Mesendoderm (in vitro differentiated cells): Measurements from ENCODE around the gene VIPAS39. TPM values are rescaled to one million over a fixed set of nuclear protein-coding genes. Genes with fewer than 3 reads are reported as not detected.

Source experiments
- DNase-seq: peaks from one replicate; pipeline ENCODE4 v3.0.0; 2013
- H2AK5ac ChIP-seq: 2 replicates; pipeline ENCODE4 v1.6.1; 2013; ENCODE audit warnings: low read length, inconsistent platforms
- H2BK120ac ChIP-seq: 2 replicates; pipeline ENCODE4 v1.6.1; 2013; ENCODE audit warnings: low read depth, mild to moderate bottlenecking, low read length, moderate library complexity, mixed read lengths
- H2BK15ac ChIP-seq: replicated peaks from 2 replicates; pipeline ENCODE4 v1.6.1; 2013; ENCODE audit warnings: low read depth, mild to moderate bottlenecking, moderate library complexity
- H2BK5ac ChIP-seq: 2 replicates; pipeline ENCODE4 v1.6.1; 2013; ENCODE audit warnings: low read length, inconsistent platforms
- H3K18ac ChIP-seq: 2 replicates; pipeline ENCODE4 v1.6.1; 2013; ENCODE audit warnings: mild to moderate bottlenecking, low read length, mixed read lengths
- H3K23ac ChIP-seq: one replicate; pipeline ENCODE4 v1.6.1; 2013; ENCODE audit warnings: low read length
- H3K27ac ChIP-seq: 2 replicates; pipeline ENCODE4 v1.5.1; 2013; ENCODE audit warnings: low read depth, mild to moderate bottlenecking, inconsistent platforms, low read length, moderate library complexity
- H3K27me3 ChIP-seq: 2 replicates; pipeline ENCODE4 v1.6.1; 2013; ENCODE audit warnings: low read length, control low read depth, mild to moderate bottlenecking, inconsistent platforms; ENCODE audit not compliant: insufficient read depth, poor library complexity
- H3K36me3 ChIP-seq: 2 replicates; pipeline ENCODE4 v1.6.1; 2013; ENCODE audit warnings: low read length, inconsistent platforms; ENCODE audit not compliant: control insufficient read depth, insufficient read depth
- H3K4ac ChIP-seq: one replicate; pipeline ENCODE4 v1.6.1; 2013; ENCODE audit warnings: low read depth, mild to moderate bottlenecking, low read length, moderate library complexity
- H3K4me1 ChIP-seq: 2 replicates; pipeline ENCODE4 v1.6.1; 2013; ENCODE audit warnings: low read depth, low read length, inconsistent platforms; ENCODE audit not compliant: control insufficient read depth
- H3K4me2 ChIP-seq: 2 replicates; pipeline ENCODE4 v1.6.1; 2013; ENCODE audit warnings: low read length
- H3K4me3 ChIP-seq: 2 replicates; pipeline ENCODE4 v1.5.1; 2013; ENCODE audit warnings: mild to moderate bottlenecking, low read length
- H3K56ac ChIP-seq: one replicate; pipeline ENCODE4 v1.6.1; 2013; ENCODE audit warnings: low read length
- H3K79me1 ChIP-seq: 2 replicates; pipeline ENCODE4 v1.6.1; 2013; ENCODE audit warnings: low read length, inconsistent platforms
- H3K79me2 ChIP-seq: 2 replicates; pipeline ENCODE4 v1.6.1; 2013; ENCODE audit warnings: mild to moderate bottlenecking, low read length; ENCODE audit not compliant: control insufficient read depth, insufficient read depth
- H3K9ac ChIP-seq: 2 replicates; pipeline ENCODE4 v1.6.1; 2013; ENCODE audit warnings: low read length, inconsistent platforms
- H4K5ac ChIP-seq: one replicate; pipeline ENCODE4 v1.6.1; 2013; ENCODE audit warnings: low read length
- H4K8ac ChIP-seq: one replicate; pipeline ENCODE4 v1.6.1; 2013; ENCODE audit warnings: low read depth, mild to moderate bottlenecking, control low read depth, low read length, moderate library complexity
- WGBS: extraction: QIAGEN DNeasy Blood & Tissue Kit; methylation state at CpG from one replicate; pipeline ENCODE4 v1.1.7; 2013; ENCODE audit warnings: low lambda C conversion rate, missing lambda C conversion rate; ENCODE audit not compliant: insufficient coverage; ENCODE audit errors: extremely low coverage; 5-methylcytosine and 5-hydroxymethylcytosine counted together
- polyA plus RNA-seq, 2 experiments: library from polyadenylated mRNA; stranded (reverse); fragments of 200-250 nt; gene quantifications; one replicate each; pipeline ENCODE4 v1.2.3, GENCODE V29; 2013

The VIPAS39 gene
- 14.4 TPM for polyA plus RNA-seq (2013, experiment 1 of 2)
- polyA plus RNA-seq (2013, experiment 2 of 2), result 13.7 TPM

DNA sequence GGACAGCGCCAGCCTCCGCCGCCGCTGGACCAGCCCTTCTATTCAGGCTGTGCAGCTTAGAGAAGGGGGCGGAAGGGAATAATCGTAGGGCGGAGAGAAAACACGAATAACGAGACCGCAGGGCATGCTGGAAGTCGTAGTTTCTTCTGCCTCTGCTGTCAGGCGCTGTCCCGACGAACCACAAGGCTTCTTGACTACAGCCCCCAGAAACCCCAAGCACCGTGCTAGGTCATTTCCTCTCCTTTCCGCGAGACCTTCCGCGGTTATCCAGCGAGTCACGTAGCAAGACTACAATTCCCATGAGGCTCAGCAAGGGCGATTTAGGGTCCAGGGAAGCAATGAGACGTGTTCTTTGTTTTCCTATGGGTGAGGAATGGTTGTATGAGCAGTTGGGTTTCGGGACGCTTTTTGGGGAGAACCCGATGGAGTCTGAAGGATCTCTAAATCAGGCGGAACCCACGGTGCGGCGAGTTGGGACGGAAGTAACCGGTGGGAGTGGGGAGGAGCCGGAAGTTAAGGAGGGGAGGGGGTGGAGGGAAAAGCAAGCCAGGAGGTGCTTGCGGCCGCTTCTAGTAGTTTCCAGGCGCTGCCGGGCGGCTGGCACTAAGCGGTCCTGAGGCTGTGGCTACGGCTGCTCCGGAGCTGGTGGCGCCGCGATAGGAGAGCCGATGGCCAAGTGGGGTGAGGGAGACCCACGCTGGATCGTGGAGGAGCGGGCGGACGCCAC, at the start of gene VIPAS39, which contains the start of gene AHSA1:
Gene VIPAS39 (minus strand): TSS at position 80 of the 727 bp plus-strand sequence. CDS start 3,499 bp downstream, outside the sequence.
Gene AHSA1 (plus strand): TSS at position 572 of the 727 bp plus-strand sequence. CDS start 97 bp downstream, at position 669.
- peak within 1 kb of the TSS; percentile 99 for H3K56ac ChIP-seq
- H3K18ac ChIP-seq, result peak within 1 kb of the TSS; percentile 43
- H2BK5ac ChIP-seq, result peak within 1 kb of the TSS; percentile 93
- no peak within 1 kb of the TSS for H2BK120ac ChIP-seq
- H4K5ac ChIP-seq, result peak within 1 kb of the TSS; percentile 17
- H3K9ac ChIP-seq, result peak within 1 kb of the TSS; percentile 89
- H2AK5ac ChIP-seq, result peak within 1 kb of the TSS; percentile 66
- peaks cover 14% of the 10 kb centered on the region for H3K79me1 ChIP-seq
- H3K36me3 ChIP-seq, result peaks cover 4% of the 10 kb centered on the region
- no peak within 1 kb of the TSS for H2BK15ac ChIP-seq
- peak; percentile 100 for DNase-seq
- peak within 1 kb of the TSS; percentile 93 for H3K4ac ChIP-seq
- H3K23ac ChIP-seq, result no peak within 1 kb of the TSS
- no peak within 1 kb of the TSS for H4K8ac ChIP-seq
- peak within 1 kb of the TSS; percentile 91 for H3K4me2 ChIP-seq
- peak within 1 kb of the TSS; percentile 70 for H3K27ac ChIP-seq
- peaks cover 23% of the 10 kb centered on the region for H3K79me2 ChIP-seq
- no CpG with 5 or more reads among the region's 50 CpGs for WGBS
- no peaks in the 10 kb centered on the region for H3K27me3 ChIP-seq
- H3K4me1 ChIP-seq, result peaks cover 2% of the 10 kb centered on the region
- peak within 1 kb of the TSS; percentile 96 for H3K4me3 ChIP-seq

DNA sequence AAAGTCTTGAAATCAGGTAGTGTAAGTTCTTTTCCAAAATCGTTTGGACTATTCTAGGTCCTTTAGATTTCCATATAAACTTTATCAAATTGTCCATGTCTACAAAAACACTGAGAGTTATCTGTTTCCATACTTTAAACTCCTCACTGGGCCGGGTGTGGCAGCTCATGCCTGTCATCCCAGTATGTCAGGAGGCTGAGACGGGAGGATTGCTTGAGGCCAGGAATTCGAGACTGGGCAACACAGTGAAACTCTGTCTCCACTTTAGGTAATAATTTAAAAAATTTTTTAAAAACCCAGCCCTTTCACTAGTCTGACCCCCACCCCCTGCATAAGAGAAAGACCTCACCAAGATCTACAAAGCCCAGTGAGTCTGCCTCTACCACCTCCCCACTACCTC, 47.6 kb upstream of the VIPAS39 start:
- Histone ChIP-seq H2AK5ac (no peak overlapping the region), H3K4me3 (no peak overlapping the region), H3K79me1 (no peaks in the 10 kb centered on the region), H3K56ac (no peak overlapping the region), H3K4ac (no peak overlapping the region), H4K5ac (no peak overlapping the region), H2BK5ac (no peak overlapping the region), H3K9ac (no peak overlapping the region), H2BK15ac (no peak overlapping the region), H3K27me3 (peaks cover 2% of the 10 kb centered on the region), H3K23ac (no peak overlapping the region), H3K4me1 (no peaks in the 10 kb centered on the region), H3K18ac (no peak overlapping the region), H3K36me3 (no peaks in the 10 kb centered on the region), H3K79me2 (no peaks in the 10 kb centered on the region), H3K4me2 (no peak overlapping the region), H4K8ac (no peak overlapping the region), H2BK120ac (no peak overlapping the region), H3K27ac (no peak overlapping the region)
- no peak for DNase-seq
- no CpG with 5 or more reads among the region's 4 CpGs for WGBS

DNA sequence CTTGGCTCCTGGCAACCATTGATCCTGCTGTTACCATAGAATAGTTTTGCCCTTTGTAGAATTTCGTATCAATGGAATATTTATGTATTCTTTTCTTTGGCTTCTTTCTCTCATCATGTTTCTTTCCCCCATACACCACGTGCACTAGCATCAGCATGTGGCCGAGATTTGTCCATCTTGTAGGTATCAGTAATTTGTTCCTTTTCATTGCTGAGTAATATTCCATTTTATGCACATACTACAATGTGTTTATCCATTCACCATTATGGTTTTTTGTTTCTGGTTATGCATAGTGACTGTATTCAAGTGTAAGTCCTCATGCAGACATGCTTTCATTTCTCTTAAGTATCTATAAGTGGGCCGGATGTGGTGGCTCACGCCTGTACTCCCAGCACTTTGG, 45.7 kb upstream of the VIPAS39 start:
- no peak for DNase-seq
- Histone ChIP-seq H3K23ac (no peak overlapping the region), H3K4me1 (no peaks in the 10 kb centered on the region), H3K18ac (no peak overlapping the region), H4K5ac (no peak overlapping the region), H3K79me2 (no peaks in the 10 kb centered on the region), H2BK120ac (no peak overlapping the region), H2BK5ac (no peak overlapping the region), H2AK5ac (no peak overlapping the region), H3K4me3 (no peak overlapping the region), H3K27ac (no peak overlapping the region), H3K4ac (no peak overlapping the region), H3K27me3 (peaks cover 5% of the 10 kb centered on the region), H3K4me2 (no peak overlapping the region), H4K8ac (no peak overlapping the region), H3K36me3 (no peaks in the 10 kb centered on the region), H3K79me1 (no peaks in the 10 kb centered on the region), H3K56ac (no peak overlapping the region), H2BK15ac (no peak overlapping the region), H3K9ac (no peak overlapping the region)
- WGBS, result no CpG with 5 or more reads among the region's 5 CpGs

DNA sequence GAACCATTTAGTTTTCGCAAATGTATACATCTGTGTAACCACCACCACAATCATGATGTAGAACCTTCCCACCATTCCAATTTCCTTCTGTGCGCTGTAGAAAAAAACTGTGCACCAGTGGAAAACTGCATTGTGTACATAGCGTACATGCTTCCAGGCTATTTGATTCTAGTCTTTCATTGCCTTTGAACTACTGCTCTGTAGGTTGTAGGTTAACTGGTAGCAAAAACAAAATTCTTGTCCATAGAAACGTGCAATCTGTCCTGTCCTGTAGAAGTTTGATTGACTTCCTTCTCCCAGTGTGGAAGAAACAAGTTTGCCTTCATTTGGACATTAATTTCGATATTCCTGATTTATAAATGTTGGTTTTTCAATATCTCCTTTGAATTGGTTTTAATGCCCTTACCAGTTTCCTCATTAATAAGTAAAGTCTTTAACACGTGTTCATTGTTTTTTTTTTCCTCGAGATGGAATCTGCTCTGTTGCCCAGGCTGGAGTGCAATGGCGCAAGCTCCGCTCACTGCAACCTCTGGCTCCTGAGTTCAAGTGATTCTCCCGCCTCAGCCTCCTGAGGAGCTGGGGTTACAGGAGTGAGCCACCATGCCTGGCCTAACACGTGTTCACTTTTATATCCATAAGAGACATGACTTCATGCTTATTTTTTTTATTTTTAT, 44.8 kb upstream of the VIPAS39 start:
- Histone ChIP-seq H3K27me3 (peaks cover 8% of the 10 kb centered on the region), H3K23ac (no peak overlapping the region), H3K56ac (no peak overlapping the region), H2BK15ac (no peak overlapping the region), H3K36me3 (no peaks in the 10 kb centered on the region), H3K9ac (no peak overlapping the region), H3K4me3 (no peak overlapping the region), H3K27ac (no peak overlapping the region), H3K4me2 (no peak overlapping the region), H2BK120ac (no peak overlapping the region), H3K79me1 (no peaks in the 10 kb centered on the region), H3K4me1 (no peaks in the 10 kb centered on the region), H4K8ac (no peak overlapping the region), H2AK5ac (no peak overlapping the region), H3K18ac (no peak overlapping the region), H2BK5ac (no peak overlapping the region), H3K4ac (no peak overlapping the region), H4K5ac (no peak overlapping the region), H3K79me2 (no peaks in the 10 kb centered on the region)
- WGBS, result no CpG with 5 or more reads among the region's 11 CpGs
- no peak for DNase-seq

DNA sequence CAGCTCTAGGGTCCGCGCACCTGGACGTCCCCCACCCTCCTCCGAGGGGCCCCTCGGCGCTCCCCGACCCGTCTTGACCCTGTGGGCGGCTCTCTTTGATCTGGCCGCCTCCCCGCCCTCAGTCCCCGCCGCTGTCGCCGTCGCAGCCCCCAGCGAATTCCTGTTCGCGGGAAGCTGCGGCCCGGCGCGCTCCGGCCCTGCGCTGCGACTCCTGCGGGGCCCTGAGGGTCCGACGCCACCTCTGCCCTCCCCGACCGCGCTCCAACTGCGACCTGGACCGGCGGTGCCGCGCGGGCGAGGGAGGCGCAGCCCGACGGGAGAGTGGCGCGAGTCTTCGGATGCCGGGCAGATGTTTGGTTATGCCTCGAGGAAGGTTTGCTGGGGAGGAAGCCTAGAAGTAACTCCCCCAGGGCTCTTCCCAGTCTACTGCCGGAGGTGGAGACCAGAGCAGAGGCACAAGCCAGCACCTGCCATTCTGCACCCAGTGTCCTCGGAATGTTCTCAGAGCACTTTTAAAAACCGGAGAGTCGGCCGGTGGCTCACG, 41.7 kb upstream of the VIPAS39 start:
- Histone ChIP-seq H3K4me1 (no peaks in the 10 kb centered on the region), H2BK120ac (no peak overlapping the region), H3K79me1 (no peaks in the 10 kb centered on the region), H3K4ac (no peak overlapping the region), H3K27ac (no peak overlapping the region), H3K4me2 (peak overlapping the region; percentile 34), H2BK15ac (no peak overlapping the region), H3K4me3 (peak overlapping the region; percentile 12), H3K9ac (peak overlapping the region; percentile 39), H2BK5ac (no peak overlapping the region), H3K18ac (no peak overlapping the region), H3K79me2 (no peaks in the 10 kb centered on the region), H2AK5ac (no peak overlapping the region), H3K36me3 (no peaks in the 10 kb centered on the region), H3K27me3 (peaks cover 8% of the 10 kb centered on the region), H3K56ac (peak overlapping the region; percentile 76), H3K23ac (no peak overlapping the region), H4K8ac (no peak overlapping the region), H4K5ac (no peak overlapping the region)
- WGBS, result no CpG with 5 or more reads among the region's 53 CpGs
- DNase-seq, result peak; percentile 38
